ENCODE measurements around the gene CCDC57. TPM values are rescaled to one million over a fixed set of nuclear protein-coding genes. Genes with fewer than 3 reads are reported as not detected.

The CCDC57 gene
- total RNA-seq, 4 donors from 2014 or later = 23.5 to 87.5 (median 48.3) TPM

- WGBS, 2 donors (ENCODE audit: low coverage in 1 of 2) = 16% methylated on average over 21 of the region's 21 CpGs; no CpG with 5 or more reads in 1 of the 2 donors
- intact Hi-C loops (cut with DNase I; ENCODE audit: low total_unique reads) = loop anchor here (2.0 kb wide), 1 partner anchor 115 kb away; no protein-coding TSS in a partner anchor
- TF ChIP-seq POLR2AphosphoS5 (IDR thresholded peaks at IDR 0.05) = peak; percentile 8 to 90 (median 85)
- TF ChIP-seq CTCF (IDR thresholded peaks at IDR 0.05) = peak; percentile 89 to 97 (median 93)
- TF ChIP-seq POLR2A (IDR thresholded peaks at IDR 0.05) = peak; percentile 87
- TF ChIP-seq EP300 (IDR thresholded peaks at IDR 0.05; ENCODE audit: low read depth) = no peak
- no peaks in the 10 kb centered on the region for H3K36me3 ChIP-seq
- H3K27me3 ChIP-seq = no peaks in the 10 kb centered on the region
- peaks cover 11 to 15% (median 12%) of the 10 kb centered on the region in 4 donors for H3K4me1 ChIP-seq
- in situ Hi-C loops (cut with MboI; ENCODE audit: low pct_ligation_motif_present in 1 of 4, low pct_unique_long_range_greater_than_20kb in 1 of 4, low sequenced_read_pairs in 3 of 4) = loop anchor here in 1 of 4 donors (10.0 kb wide), 1 partner anchor 119 kb away; no protein-coding TSS in a partner anchor
- H3K9me3 ChIP-seq = no peaks in the 10 kb centered on the region
- H3K27ac ChIP-seq = peak overlapping the region; percentile 73 to 81 (median 76)
- H3K4me3 ChIP-seq = no peak overlapping the region
- DNase-seq = peak; percentile 89
These were observed 6.7 kb downstream of the CCDC57 start for GRCh38 chr17:82205720-82206508.

GRCh38 chr17:82204831-82205719 lies 7.6 kb downstream of the CCDC57 start:
- in situ Hi-C loops (cut with MboI; ENCODE audit: low pct_ligation_motif_present in 1 of 4, low pct_unique_long_range_greater_than_20kb in 1 of 4, low sequenced_read_pairs in 3 of 4) = loop anchor here in 1 of 4 donors (10.0 kb wide), 1 partner anchor 120 kb away; no protein-coding TSS in a partner anchor
- 75 to 85% methylated on average over 4 to 25 of the region's 25 CpGs for WGBS, 2 donors (ENCODE audit: low coverage in 1 of 2)
- H3K27ac ChIP-seq = peak overlapping the region; percentile 73 to 81 (median 76)
- intact Hi-C loops (cut with DNase I; ENCODE audit: low total_unique reads) = no loop called here
- H3K4me1 ChIP-seq = peaks cover 11 to 15% (median 12%) of the 10 kb centered on the region in 4 donors
- DNase-seq = no peak
- TF ChIP-seq CTCF (IDR thresholded peaks at IDR 0.05) (no peak), POLR2AphosphoS5 (IDR thresholded peaks at IDR 0.05) (no peak), POLR2A (IDR thresholded peaks at IDR 0.05) (no peak), EP300 (IDR thresholded peaks at IDR 0.05; ENCODE audit: low read depth) (no peak)
- no peaks in the 10 kb centered on the region for H3K9me3 ChIP-seq
- no peaks in the 10 kb centered on the region for H3K27me3 ChIP-seq
- H3K4me3 ChIP-seq = no peak overlapping the region
- no peaks in the 10 kb centered on the region for H3K36me3 ChIP-seq

- H3K4me1 ChIP-seq = peaks cover 11 to 15% (median 12%) of the 10 kb centered on the region in 4 donors
- in situ Hi-C loops (cut with MboI; ENCODE audit: low pct_ligation_motif_present in 1 of 4, low pct_unique_long_range_greater_than_20kb in 1 of 4, low sequenced_read_pairs in 3 of 4) = loop anchor here in 1 of 4 donors (10.0 kb wide), 1 partner anchor 121 kb away; no protein-coding TSS in a partner anchor
- no peak overlapping the region for H3K27ac ChIP-seq
- no peaks in the 10 kb centered on the region for H3K9me3 ChIP-seq
- WGBS, 2 donors (ENCODE audit: low coverage in 1 of 2) = 89 to 98% methylated on average over 11 to 19 of the region's 19 CpGs
- TF ChIP-seq CTCF (IDR thresholded peaks at IDR 0.05) (no peak), POLR2AphosphoS5 (IDR thresholded peaks at IDR 0.05) (no peak), EP300 (IDR thresholded peaks at IDR 0.05; ENCODE audit: low read depth) (no peak), POLR2A (IDR thresholded peaks at IDR 0.05) (no peak)
- intact Hi-C loops (cut with DNase I; ENCODE audit: low total_unique reads) = no loop called here
- no peak for DNase-seq
- H3K4me3 ChIP-seq = no peak overlapping the region
- no peaks in the 10 kb centered on the region for H3K36me3 ChIP-seq
- H3K27me3 ChIP-seq = no peaks in the 10 kb centered on the region
These were observed 8.7 kb downstream of the CCDC57 start for GRCh38 chr17:82203920-82204319.

Measured in transverse colon (tissue), 4 donors.